Prostate gland (tissue), 2 donors: Measurements from ENCODE around the gene HSPD1.

Experiments used
- CTCF ChIP-seq, 4 experiments: fragments of 200-600 bp in 2 of 4; fragments of 450-650 bp in 2 of 4; sonication (generic) in 2 of 4; IDR thresholded peaks; 1 replicate in 3 of 4; 2 replicates in 1 of 4; pipeline ENCODE4 v1.5.1; 2016 to 2019; ENCODE audit warnings: antibody characterized with exemption in 4 of 4, mild to moderate bottlenecking in 2 of 4, moderate library complexity in 2 of 4
- POLR2A ChIP-seq: fragments of 450-650 bp; IDR thresholded peaks from one replicate; pipeline ENCODE4 v1.6.1; 2016; ENCODE audit warnings: antibody characterized with exemption, mild to moderate bottlenecking
- POLR2AphosphoS5 ChIP-seq: sonication (generic); formaldehyde crosslinking; IDR thresholded peaks from one replicate; pipeline ENCODE4 v1.6.1; 2017; ENCODE audit warnings: antibody characterized with exemption

GRCh38 chr2:197454923-197455322 is 44.7 kb downstream of the HSPD1 start:
- no peak for TF ChIP-seq POLR2AphosphoS5
- TF ChIP-seq CTCF (IDR thresholded peaks at IDR 0.05): no peak
- TF ChIP-seq POLR2A: no peak
